ENCODE measurements around the gene PCBP1.
"Not testable (repeated sequence)": the region's sequence is repeated elsewhere in the genome, so short reads cannot be mapped to it uniquely, and the experiment has no call there.

Gene PCBP1

DNA sequence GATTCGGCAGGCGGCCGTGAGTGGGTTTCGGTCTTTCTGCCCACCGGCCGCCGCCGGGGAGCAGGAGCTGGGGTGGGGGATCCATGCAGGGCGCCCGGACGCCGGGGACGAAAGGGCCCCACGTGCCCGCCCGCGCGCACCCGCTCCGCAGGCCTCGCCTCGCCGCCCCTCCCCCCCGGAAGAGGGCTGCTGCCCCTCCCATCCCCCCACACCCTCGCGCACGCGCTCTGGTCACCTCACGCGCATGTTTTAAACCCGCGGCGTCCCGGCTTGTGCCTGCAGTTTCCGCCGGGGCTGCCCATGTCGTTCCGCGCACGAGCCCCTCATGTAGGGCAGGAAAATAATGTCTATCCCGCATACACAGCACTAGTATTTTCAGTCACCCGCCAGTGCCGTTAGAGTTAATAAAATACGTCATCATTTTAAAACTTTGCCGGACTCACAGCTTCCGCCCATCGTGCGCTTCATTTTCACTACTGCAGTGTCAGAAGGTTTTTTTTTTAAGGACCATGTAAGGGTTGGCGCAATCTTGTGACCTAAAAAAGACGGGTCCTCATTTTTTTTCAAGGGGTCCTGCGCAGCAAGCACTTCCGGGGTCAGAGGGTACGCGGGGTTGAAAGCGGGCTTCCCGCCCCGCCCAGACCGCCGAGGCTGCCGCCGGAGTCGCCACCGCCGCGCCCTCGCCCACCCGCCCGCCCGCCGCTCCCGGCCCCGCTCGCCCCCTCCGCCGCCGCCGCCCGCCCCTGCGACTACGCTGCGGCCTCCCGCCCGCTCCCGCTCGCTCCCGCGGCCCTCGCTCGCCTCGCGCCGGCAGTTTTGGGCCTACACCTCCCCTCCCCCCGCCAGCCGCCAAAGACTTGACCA, at the start of gene PCBP1:
Gene PCBP1 (plus strand): TSS at position 640 of the 864 bp plus-strand sequence. CDS start 267 bp downstream, outside the sequence.
- DNase-seq, result peak; percentile 95 to 96

DNA sequence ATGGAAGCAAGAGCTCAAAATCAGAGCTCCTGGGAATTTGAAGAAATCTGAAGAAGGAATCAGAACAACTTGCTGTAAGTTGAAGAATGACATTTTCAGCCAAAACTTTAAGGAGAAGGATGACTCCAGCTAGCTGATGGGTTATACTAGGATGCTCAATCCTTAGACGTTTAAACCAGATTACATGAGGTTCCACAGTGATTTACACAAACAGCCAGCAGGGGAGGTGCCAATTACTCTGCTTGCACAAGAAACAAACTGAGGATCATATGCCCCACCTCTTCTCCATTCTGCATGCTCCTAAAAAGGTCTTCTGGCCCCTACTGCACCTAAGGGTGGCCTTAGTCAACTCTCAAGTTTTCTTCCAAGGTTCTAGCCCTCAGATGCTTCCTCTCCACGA, 47.9 kb upstream of the PCBP1 start:
- no peak for DNase-seq

DNA sequence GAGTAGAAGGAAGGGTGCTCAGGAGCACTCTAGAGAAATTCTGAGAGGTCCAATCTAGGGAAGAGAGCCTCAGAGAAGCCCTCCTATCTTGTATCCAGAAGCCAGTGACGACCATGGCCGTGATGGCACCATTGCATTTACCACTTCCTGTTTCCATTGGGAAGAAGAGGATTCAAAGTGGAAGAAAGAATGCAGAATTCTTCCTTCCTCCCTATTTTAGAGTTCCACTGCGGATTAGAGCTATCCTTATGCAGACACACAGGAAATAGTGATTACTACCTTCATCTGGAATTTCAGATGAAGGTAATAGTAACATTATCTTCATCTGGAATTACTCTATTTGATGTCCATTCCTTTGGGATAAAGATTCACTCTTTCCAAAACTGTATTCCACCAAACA, 45.6 kb upstream of the PCBP1 start:
- DNase-seq, result no peak

DNA sequence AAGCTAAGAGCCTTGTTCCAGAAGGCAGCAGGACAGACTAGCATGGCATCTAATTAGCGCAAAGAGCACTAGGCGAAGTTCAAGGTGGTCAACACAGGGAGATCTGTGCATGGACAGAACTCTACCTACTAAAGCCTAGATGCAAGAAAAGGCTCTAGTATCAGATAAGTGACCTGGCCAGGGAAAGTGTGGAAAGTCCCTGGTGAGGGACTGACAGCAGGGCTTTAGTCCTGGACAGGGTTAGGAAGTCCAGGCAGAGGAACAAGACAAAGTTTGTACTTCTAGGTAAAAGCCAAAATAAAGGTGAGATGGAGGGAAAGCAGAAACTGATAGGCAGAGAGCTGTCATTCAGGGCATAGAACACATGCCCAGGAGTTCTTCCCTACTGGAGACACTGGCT, 45.0 kb upstream of the PCBP1 start:
- no peak for DNase-seq

DNA sequence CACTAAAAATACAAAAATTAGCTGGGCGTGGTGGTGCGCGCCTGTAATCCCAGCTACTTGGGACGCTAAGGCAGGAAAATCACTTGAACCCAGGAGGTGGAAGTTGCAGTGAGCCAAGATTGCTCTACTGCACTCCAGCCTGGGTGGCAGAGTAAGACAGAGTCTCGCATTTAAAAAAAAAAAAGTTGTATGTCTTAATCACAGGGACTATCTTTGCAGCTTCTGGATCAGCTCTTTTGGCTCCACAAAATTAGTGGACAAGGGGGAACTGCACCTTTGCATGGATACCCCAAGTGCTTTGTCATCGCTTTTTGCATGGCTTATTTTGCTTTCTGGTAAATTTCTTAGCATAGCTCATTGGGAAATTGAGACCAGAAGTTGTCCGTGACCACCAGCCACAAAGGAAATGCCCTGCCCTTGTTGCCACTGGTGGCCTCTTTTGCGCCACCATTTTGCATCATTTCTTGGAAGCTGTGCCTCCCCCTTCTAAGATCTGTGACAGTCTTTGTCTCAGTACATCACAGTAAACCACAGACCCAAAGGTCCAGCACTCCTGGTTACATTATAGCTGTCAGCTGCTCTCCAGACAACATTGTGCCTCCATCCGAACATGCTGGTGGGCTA, 43.9 kb upstream of the PCBP1 start:
- DNase-seq, result peak; percentile 58 to 78

DNA sequence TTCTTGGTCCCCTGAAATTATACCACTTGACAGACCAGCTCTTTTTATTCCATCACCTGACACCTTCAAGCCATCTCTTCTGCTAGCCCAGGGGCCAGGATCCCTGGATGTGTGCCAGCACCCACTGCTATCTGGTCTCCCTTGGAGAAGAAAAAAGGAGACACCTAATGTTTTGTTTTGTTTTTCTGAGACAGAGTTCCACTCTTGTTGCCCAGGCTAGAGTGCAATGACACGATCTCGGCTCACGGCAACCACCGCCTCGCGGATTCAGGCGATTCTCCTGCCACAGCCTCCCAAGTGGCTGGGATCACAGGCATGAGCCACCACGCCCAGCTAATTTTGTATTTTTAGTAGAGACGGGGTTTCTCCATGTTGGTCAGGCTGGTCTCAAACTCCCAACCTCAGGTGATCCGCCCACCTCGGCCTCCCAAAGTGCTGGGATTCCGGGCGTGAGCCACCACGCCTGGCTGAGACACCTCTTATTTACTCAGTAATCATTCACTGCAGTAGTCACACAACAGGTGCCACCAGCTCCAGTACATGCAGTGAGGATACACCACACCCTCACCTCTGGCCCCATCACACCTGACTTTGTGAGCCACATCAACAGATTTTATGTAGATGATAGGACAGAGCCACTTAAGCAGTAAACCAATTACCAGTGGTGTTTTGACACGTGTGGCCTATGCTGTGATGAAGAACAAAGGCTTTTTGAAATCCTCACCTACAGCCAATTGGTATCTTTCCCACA, 42.8 kb upstream of the PCBP1 start:
- no peak for DNase-seq

DNA sequence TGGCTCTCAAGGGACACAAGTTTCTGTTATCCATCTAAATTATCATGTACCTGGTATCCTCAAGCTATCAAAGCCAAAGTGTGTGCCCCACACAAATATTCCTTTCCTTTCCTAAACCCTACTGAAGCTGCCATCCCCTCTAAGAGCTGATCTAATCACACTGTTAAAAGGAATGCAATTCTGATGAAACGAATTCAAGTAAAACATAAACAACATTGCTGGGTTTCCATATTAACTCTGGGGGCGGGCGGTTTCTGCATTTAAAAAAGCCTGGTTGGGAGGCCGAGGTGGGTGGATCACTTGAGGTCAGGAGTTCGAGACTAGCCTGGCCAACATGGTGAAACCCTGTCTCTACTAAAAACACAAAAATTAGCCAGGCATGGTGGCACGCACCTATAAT, 41.9 kb upstream of the PCBP1 start:
- no peak for DNase-seq

DNA sequence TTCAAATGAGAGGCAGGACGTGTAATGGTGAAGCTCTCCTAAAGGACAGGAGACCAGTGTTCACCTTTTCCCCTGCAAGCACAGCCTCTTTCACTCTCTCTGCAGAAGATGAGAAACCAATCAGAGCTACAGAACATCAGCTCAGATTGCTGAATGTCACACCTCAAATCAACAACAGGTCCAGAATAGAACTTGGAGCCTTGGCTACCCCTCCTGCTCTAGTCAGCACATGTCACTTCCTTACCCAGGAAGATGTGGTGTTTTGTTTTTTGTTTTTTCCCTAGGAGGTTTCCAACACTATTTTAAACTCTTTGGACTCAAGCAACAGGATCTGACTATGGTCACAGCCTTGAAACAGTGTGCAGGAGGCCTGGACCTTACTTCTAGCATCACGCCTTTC, 41.3 kb upstream of the PCBP1 start:
- no peak for DNase-seq

DNA sequence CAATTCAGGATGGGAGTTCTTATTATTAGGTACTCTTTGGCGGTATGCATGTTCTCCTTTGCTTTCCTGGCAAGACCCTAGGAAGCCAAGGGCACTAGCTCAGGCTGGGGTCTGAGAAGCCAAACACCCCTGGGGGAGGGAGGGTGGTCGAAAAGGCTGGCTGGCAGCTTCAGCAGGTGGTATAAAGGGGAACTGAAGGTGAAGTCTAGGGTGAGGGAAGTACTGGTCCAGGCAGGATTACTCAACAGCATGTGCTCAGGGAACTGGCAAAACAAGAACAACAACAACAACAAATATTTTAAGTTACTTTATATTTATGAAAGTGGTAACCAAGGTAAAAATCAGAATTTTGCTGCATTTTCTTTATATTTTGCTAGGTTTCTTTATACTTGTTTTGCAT, 40.7 kb upstream of the PCBP1 start:
- peak in 1 of 2 donors; percentile 39 for DNase-seq

DNA sequence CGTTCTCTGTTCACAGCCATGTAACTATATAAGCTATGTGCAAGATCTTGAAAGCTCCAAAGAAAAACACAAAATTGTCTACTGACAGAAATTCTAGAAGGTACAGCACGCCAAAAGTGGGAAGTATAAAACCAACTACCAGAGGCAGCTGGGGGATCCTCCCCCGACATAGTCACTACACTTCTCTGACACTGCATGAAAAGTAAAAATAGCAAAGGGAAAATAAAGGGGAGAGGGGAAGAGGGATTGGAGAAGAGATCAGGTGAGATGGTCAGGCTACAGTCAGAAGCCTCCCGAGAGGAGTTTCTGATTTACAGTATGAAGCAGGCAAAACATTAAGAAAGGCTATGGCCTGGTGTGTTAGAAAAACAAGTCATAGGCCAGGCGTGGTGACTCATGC, 39.8 kb upstream of the PCBP1 start:
- DNase-seq, result no peak

DNA sequence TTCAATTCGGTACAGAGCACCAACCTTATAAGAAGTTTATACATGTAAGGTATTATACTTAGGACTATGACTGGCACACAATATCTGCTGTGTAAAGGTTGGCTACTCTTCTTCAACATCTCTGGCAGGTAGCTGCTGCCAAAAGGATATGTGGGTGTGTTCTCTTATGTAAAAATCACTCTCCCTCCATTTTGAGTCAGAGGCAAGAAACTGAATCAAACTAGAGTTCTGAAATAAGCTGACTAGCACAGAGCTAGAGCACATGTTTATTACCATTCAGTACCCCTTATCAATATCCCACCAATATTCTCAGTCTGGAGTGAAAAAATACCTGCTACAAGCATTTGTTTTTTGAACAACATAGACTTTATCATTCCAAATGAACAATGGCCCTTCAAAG, 38.0 kb upstream of the PCBP1 start:
- no peak for DNase-seq

DNA sequence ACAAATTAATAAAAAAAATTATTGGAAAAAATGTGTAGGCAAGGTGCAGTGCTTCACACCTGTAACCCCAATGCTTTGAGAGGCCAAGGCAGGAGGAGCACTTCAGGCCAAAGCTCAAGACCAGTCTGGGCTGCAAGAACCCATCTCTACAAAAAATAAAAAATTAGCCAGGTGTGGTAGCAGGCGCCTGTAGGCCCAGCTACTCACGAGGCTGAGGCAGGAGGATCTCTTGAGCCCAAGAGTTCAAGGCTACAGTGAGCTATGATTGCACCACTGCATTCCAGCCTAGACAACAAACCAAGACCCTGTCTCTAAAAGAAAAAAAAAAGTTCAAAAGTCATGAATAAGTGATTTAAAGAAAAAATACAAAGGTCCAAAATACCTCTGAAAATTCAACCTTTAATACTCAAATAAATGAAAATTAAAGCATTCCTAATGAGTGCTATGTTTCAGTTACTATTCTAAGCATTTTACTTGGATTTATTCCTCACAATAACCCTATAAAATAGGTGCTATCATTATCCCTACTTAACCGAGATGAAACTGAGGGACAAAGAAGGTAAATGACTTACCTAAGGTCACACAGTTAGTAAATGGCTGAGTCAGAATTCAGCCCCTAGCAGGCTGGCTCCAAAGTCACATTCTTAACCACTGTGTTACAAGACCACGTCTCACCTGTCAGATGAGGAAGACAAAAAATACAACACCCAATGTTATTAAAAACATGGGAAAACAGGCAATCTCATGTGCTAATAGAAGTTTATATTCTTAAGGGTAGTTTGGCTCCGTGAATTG, 36.4 kb upstream of the PCBP1 start:
- no peak for DNase-seq

DNA sequence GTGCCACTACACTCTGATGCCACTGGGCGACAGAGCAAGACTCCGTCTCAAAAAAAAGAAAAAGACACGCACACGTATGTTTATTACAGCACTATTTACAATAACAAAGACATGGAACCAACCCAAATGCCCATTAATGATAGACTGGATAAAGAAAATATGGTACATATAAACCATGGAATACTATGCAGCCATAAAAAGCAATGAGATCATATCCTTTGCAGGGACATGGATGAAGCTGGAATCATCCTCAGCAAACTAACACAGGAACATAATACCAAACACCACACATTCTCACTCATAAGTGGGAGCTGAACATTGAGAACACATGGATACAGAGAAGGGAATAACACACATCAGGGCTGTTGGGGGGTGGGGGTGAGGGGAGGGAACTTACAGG, 32.0 kb upstream of the PCBP1 start:
- DNase-seq, result not testable (repeated sequence)

DNA sequence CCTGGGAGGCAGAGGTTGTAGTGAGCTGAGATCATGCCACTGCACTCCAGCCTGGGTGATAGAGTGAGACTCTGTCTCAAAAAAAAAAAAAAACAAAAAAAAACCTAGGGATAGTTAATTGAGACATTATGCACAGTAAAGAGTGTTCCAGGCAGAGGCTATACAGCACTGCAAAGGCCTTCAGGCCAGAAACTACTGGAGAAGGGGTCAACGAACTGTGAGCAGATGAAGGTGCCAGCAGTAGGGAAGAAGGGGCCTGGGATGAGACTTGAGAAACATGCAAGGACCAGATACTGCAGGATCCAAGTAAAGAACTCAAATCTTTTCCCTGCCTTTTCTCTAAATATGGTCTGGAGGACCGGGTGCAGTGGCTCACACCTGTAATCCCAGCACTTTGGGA, 26.0 kb upstream of the PCBP1 start:
- DNase-seq, result no peak

DNA sequence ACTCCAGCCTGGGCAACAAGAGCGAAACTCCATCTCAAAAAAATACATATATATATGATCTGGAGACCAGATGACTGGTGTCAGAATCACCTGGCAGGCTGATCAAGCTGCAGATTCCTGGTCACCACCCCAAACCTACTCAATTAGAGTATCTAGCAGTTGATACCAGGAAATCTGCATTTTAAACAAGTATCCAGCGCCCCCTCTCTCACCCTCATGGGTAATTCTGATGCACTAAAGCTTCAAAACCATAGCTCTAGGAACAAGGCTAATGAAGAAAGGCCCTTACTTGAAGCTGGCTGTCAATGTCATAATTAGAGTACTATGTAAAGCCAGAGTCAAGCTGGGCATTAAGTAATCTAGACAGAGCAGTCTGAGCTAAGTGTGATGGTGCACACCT, 25.0 kb upstream of the PCBP1 start:
- DNase-seq, result no peak

DNA sequence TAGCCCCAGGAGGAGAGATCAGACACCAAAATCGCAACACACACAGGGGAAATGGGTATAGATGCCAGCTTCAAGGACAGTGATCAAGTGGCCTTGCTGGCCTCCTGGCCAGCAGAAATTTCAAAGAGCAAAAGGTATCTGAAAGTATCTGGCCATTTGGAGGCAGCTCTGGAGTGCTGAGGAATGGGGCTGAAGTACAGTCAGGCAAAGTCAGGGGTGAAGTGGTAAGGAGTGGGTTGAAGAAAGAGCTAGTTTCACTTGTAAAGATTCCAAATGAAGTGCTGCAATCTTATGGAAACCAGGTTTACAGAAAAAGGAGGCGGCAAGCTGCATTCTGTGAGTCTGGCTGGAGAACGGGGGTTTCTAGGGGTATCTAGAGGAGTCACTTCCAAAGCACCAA, 19.2 kb upstream of the PCBP1 start:
- no peak for DNase-seq

DNA sequence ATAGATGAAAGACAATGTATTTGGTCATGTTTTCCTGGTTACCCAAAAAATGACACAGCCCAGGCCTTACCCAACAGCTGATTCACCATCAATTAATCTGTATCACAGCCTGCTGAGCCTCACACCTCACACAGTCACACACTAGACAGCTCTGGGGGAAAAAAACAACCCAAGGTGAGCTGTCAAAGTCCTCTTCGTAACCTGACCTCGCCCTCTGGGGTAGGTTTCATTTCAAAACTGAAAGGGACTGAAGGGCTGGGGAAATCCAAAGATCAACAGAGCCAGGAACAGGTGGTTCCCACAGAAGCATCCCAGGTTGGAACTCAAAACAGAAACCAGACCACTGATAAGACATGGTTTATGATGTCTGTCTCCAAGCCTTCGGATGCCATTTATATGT, 18.2 kb upstream of the PCBP1 start:
- peak; percentile 84 to 93 for DNase-seq

DNA sequence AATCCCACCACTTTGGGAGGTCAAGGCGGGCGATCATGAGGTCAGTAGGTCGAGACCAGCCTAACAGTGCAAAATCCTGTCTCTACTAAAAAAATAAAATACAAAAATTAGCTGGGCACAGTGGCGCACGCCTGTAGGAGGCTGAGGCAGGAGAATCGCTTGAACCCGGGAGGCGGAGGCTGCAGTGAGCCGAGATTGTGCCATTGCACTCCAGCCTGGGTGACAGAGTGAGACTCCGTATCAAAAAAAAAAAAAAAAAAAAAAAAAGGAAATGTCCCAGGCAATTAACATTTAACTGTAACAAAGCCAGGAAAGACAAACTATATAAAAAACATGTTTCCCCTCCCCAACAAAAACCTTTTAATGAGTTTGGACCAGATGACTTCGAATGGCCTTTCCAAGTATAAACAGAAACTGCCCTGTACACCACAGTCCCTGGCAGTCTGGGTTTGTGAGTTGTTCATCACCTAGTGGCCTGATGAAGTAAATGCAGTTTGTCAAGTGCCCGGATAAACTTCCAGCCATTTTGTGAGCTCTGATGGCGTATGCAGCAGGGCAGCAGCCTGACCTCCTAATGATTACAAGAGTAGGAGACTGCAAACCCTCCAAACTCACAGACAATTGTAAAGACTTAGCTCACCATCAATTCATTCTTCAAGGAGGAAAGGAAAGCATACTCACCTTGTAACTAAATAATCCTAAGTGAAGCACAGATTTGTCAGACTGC, 16.6 kb upstream of the PCBP1 start:
- peak; percentile 79 to 89 for DNase-seq

DNA sequence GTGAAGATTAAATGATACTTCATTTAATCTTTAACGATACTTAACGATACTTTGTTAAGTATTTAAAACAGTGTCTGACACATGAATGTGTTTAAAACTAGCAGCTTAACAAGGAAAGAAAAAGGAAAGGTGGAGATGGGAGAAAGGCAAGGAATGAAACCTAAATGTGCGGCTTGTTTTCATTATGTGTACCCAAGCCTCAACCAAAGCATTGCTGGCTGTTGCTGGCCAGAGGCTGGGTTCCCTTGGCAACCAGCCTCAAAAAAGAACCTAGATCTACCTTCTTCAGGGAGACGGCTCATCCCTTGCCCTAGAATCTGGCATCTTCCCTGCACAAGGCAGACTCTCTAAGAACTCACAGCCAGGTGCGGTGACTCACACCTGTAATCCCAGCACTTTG, 13.8 kb upstream of the PCBP1 start:
- DNase-seq, result no peak

DNA sequence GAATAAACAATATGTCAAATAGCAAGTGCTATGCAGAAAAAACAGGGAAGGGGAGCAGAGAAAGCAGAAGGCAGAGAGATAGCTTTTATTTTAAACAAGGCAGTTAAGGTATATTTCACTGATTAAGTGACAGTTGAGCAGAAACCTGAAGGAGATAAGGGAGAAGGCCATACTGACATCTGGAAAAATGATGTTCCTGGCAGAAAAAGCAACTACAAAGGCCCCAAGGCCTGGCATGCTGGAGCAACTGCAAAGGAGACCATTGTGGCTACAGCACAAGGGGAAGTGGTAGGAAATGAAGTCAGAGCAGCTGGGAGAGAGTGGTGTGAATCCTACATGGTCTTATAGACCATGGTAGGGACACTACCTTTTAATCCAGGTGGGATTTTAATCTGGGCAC, 8.9 kb upstream of the PCBP1 start:
- no peak for DNase-seq

DNA sequence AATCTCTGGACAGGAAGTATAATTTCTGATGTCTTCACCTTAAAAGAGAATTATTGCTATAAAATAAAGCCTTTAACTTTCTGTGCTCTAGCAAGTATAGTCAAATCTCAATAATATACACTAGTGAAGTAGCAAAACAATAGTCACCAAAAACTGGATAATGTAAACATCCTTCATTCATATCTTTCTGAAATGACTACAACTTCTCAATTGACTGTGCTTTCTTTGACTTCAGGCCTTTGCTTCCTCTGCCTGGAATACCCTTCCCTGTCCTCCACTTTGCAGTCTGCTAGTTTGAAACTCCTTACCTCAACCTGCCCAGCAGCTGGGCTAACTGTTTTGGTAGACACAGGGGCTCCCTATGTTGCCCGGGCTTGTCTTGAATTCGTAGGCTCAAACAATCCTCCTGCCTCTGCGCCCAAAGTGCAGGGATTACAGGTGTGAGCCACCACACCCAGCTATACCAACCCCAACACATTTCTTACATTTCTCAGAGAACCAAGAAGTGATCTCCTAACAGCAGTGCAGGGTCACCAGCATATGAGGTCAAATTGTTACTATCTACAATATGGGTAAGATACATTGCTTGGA, 6.6 kb upstream of the PCBP1 start:
- DNase-seq, result no peak

DNA sequence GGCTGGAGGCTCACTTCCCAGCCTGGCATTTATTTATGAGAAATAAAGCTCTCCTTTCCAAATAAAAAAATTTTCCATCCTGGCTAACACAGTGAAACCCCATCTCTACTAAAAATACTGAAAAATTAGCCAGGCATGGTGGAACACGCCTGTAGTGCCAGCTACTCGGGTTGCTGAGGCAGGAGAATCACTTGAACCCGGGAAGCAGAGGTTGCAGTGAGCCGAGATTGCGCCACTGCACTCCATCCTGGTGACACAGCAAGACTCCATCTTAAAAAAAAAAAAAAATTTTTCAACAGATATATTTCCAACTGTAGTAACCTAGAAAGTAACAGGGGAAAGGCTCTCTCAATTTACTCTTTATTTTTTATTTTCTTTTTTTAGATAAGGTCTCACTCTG, 6.1 kb upstream of the PCBP1 start:
- DNase-seq, result no peak
